ENCODE data around the gene RGS6.

GRCh38 chr14:72552236-72552635 is 620.0 kb downstream of the RGS6 start:
- TF ChIP-seq, protein P1, sequence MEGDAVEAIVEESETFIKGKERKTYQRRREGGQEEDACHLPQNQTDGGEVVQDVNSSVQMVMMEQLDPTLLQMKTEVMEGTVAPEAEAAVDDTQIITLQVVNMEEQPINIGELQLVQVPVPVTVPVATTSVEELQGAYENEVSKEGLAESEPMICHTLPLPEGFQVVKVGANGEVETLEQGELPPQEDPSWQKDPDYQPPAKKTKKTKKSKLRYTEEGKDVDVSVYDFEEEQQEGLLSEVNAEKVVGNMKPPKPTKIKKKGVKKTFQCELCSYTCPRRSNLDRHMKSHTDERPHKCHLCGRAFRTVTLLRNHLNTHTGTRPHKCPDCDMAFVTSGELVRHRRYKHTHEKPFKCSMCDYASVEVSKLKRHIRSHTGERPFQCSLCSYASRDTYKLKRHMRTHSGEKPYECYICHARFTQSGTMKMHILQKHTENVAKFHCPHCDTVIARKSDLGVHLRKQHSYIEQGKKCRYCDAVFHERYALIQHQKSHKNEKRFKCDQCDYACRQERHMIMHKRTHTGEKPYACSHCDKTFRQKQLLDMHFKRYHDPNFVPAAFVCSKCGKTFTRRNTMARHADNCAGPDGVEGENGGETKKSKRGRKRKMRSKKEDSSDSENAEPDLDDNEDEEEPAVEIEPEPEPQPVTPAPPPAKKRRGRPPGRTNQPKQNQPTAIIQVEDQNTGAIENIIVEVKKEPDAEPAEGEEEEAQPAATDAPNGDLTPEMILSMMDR (IDR thresholded peaks at IDR 0.05; ENCODE audit: insufficient read depth, low read depth, low read length), result no peak
- no peak for TF ChIP-seq EZH2 (IDR thresholded peaks at IDR 0.05; ENCODE audit: insufficient read depth, low read length)

All from astrocyte (in vitro differentiated cells and primary cell).